NCI-H524 treated with DMSO at 0.1 percent for 48 hours (cell line): ENCODE results near the gene TBX20.
"Not testable (repeated sequence)": the region's sequence is repeated elsewhere in the genome, so short reads cannot be mapped to it uniquely, and the experiment has no call there.

Experiments
- DNase-seq: peaks from one replicate; lab custom pipeline; 2025; lab: John Stamatoyannopoulos, UW

TBX20 gene

GRCh38 chr7:35255443-35256255 is 1.7 kb upstream of the TBX20 start:
- DNase-seq: no peak

GRCh38 chr7:35254496-35255442 is 869 bp upstream of the TBX20 start:
- DNase-seq: no peak

GRCh38 chr7:35253460-35253709 is 515 bp downstream of the TBX20 start:
- DNase-seq: no peak

GRCh38 chr7:35252612-35253459 is 1.1 kb downstream of the TBX20 start:
- DNase-seq: no peak

- no peak for DNase-seq
Observed at GRCh38 chr7:35251606-35252310, 2.1 kb downstream of the TBX20 start.

- no peak for DNase-seq
Observed at GRCh38 chr7:35250941-35251340, 3.0 kb downstream of the TBX20 start.

GRCh38 chr7:35250452-35250851 is 3.4 kb downstream of the TBX20 start:
- no peak for DNase-seq

- no peak for DNase-seq
Observed at GRCh38 chr7:35249537-35249907, 4.4 kb downstream of the TBX20 start.

- DNase-seq: no peak
Observed at GRCh38 chr7:35248576-35249536, 5.0 kb downstream of the TBX20 start.

GRCh38 chr7:35246819-35247218 is 7.1 kb downstream of the TBX20 start:
- no peak for DNase-seq

GRCh38 chr7:35241884-35242283 is 12.0 kb downstream of the TBX20 start:
- DNase-seq: no peak

GRCh38 chr7:35241436-35241835 is 12.5 kb downstream of the TBX20 start:
- no peak for DNase-seq

GRCh38 chr7:35241008-35241407 is 12.9 kb downstream of the TBX20 start:
- DNase-seq: not testable (repeated sequence)

GRCh38 chr7:35238456-35238855 is 15.4 kb downstream of the TBX20 start:
- not testable (repeated sequence) for DNase-seq

- DNase-seq: no peak
Observed at GRCh38 chr7:35232994-35233393, 20.9 kb downstream of the TBX20 start.

- not testable (repeated sequence) for DNase-seq
Observed at GRCh38 chr7:35231221-35231620, 22.7 kb downstream of the TBX20 start.

GRCh38 chr7:35229116-35229780 is 24.7 kb downstream of the TBX20 start:
- DNase-seq: not testable (repeated sequence)

- DNase-seq: not testable (repeated sequence)
Observed at GRCh38 chr7:35228496-35229051, 25.3 kb downstream of the TBX20 start.

GRCh38 chr7:35227438-35227837 is 26.5 kb downstream of the TBX20 start:
- DNase-seq: not testable (repeated sequence)

GRCh38 chr7:35222445-35222844 is 31.5 kb downstream of the TBX20 start:
- not testable (repeated sequence) for DNase-seq
